Mammary epithelial cell (primary cell): ENCODE results near the gene IGF2.

Source experiments
- EZH2 ChIP-seq: IDR thresholded peaks from 2 replicates; pipeline ENCODE4 v1.6.1; 2012; ENCODE audit warnings: low read length, inconsistent platforms, borderline replicate concordance
- TF ChIP-seq, protein P1 (sequence below), 2 donors: IDR thresholded peaks in 1 of 2; conservative IDR thresholded peaks in 1 of 2; 2 replicates each; pipeline ENCODE4 v1.5.1; 2011 to 2012; ENCODE audit warnings: inconsistent platforms in 2 of 2, low read length in 2 of 2, mild to moderate bottlenecking in 2 of 2, control low read depth in 1 of 2, low read depth in 1 of 2; ENCODE audit not compliant: insufficient read depth in 1 of 2; ENCODE audit errors: extremely low read depth in 1 of 2

DNA sequence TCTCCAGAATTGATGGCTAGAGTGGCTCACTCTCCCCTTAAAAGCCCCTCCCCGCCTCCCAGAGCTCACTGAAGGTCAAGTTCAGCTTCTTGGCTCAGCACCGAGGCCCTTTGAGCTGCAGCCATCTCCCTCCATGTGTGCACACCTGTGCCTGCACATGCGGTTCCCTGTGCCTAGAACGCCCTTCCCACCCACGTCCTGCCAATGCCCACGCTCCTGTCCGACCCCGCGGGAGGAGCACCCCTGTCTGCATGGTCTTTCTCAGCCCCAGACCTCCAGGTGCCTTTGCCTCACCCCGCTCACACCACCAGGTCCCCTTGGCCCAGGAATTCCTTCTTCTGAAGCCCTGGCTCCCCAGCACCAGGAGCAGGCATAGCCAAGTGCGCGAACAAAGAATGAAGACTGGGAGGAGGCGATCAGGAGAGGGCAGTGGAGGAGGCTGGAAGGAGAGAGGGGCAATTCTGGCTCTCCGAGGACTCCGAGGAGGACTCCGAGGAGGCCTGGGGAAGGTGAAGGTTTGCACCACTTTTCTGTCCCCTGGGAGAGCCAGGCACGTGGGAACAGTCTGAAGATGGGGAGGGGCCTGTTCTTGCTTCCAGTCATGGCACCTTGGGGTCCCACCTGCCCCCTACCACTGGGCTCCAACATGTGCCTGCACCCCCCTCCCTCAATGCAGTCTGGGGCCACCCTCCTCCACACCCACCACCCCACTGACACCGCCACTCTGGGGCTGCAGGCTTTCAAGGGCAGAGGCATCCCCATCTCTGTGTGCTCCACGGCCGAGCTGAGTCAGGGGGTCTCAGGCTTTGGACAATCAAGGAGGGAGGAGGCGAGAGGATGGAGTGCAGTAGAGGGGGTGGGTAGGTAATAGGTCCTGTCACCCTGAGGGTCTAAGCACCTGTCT lies 17.7 kb downstream of the IGF2 start:
- TF ChIP-seq, protein P1, sequence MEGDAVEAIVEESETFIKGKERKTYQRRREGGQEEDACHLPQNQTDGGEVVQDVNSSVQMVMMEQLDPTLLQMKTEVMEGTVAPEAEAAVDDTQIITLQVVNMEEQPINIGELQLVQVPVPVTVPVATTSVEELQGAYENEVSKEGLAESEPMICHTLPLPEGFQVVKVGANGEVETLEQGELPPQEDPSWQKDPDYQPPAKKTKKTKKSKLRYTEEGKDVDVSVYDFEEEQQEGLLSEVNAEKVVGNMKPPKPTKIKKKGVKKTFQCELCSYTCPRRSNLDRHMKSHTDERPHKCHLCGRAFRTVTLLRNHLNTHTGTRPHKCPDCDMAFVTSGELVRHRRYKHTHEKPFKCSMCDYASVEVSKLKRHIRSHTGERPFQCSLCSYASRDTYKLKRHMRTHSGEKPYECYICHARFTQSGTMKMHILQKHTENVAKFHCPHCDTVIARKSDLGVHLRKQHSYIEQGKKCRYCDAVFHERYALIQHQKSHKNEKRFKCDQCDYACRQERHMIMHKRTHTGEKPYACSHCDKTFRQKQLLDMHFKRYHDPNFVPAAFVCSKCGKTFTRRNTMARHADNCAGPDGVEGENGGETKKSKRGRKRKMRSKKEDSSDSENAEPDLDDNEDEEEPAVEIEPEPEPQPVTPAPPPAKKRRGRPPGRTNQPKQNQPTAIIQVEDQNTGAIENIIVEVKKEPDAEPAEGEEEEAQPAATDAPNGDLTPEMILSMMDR (conservative IDR thresholded peaks at IDR 0.05 in 1 of 2, IDR thresholded peaks at IDR 0.05 in 1 of 2; ENCODE audit: extremely low read depth in 1 of 2, insufficient read depth in 1 of 2, low read depth in 1 of 2, low read length in 2 of 2): no peak
- no peak for TF ChIP-seq EZH2
